Coronary artery (tissue), 2 donors: ENCODE measurements around the gene EPB41L2.

Source experiments
- DNase-seq: peaks from one replicate; pipeline ENCODE4 v3.0.0-alpha.2; 2017; ENCODE audit warnings: low spot score
- H3K27ac ChIP-seq, 2 donors: fragments of 200-600 bp; sonication (generic); one replicate each; pipeline ENCODE4 v1.5.1; 2016 to 2019
- H3K4me3 ChIP-seq: fragments of 200-600 bp; sonication (generic); 2 replicates; pipeline ENCODE4 v1.5.1; 2016; ENCODE audit warnings: mild to moderate bottlenecking, moderate library complexity
- TF ChIP-seq, protein P1 (sequence below): fragments of 200-600 bp; sonication (generic); IDR thresholded peaks from one replicate; pipeline ENCODE4 v1.5.1; 2019; ENCODE audit warnings: antibody characterized with exemption

Gene EPB41L2

GRCh38 chr6:131048459-131048858 lies 14.6 kb downstream of the EPB41L2 start:
- Histone ChIP-seq H3K4me3 (no peak overlapping the region), H3K27ac (no peak overlapping the region)
- TF ChIP-seq, protein P1, sequence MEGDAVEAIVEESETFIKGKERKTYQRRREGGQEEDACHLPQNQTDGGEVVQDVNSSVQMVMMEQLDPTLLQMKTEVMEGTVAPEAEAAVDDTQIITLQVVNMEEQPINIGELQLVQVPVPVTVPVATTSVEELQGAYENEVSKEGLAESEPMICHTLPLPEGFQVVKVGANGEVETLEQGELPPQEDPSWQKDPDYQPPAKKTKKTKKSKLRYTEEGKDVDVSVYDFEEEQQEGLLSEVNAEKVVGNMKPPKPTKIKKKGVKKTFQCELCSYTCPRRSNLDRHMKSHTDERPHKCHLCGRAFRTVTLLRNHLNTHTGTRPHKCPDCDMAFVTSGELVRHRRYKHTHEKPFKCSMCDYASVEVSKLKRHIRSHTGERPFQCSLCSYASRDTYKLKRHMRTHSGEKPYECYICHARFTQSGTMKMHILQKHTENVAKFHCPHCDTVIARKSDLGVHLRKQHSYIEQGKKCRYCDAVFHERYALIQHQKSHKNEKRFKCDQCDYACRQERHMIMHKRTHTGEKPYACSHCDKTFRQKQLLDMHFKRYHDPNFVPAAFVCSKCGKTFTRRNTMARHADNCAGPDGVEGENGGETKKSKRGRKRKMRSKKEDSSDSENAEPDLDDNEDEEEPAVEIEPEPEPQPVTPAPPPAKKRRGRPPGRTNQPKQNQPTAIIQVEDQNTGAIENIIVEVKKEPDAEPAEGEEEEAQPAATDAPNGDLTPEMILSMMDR: no peak
- DNase-seq: no peak

- Histone ChIP-seq H3K27ac (no peak overlapping the region), H3K4me3 (no peak overlapping the region)
- no peak for DNase-seq
- TF ChIP-seq, protein P1: no peak
Measured at GRCh38 chr6:131045139-131045538, 17.9 kb downstream of the EPB41L2 start.

GRCh38 chr6:131043902-131044447 lies 19.1 kb downstream of the EPB41L2 start:
- Histone ChIP-seq H3K27ac (no peak overlapping the region), H3K4me3 (no peak overlapping the region)
- TF ChIP-seq, protein P1: no peak
- no peak for DNase-seq

GRCh38 chr6:131042664-131043063 lies 20.4 kb downstream of the EPB41L2 start:
- TF ChIP-seq, protein P1: no peak

GRCh38 chr6:131041814-131042213 lies 21.2 kb downstream of the EPB41L2 start:
- TF ChIP-seq, protein P1: no peak
- DNase-seq: no peak
- H3K27ac ChIP-seq: no peak overlapping the region
- no peak overlapping the region for H3K4me3 ChIP-seq

More at GRCh38 chr6:131042664-131043063, 20.4 kb downstream of the EPB41L2 start:
- Histone ChIP-seq H3K4me3 (no peak overlapping the region), H3K27ac (no peak overlapping the region)
- DNase-seq: no peak

DNA sequence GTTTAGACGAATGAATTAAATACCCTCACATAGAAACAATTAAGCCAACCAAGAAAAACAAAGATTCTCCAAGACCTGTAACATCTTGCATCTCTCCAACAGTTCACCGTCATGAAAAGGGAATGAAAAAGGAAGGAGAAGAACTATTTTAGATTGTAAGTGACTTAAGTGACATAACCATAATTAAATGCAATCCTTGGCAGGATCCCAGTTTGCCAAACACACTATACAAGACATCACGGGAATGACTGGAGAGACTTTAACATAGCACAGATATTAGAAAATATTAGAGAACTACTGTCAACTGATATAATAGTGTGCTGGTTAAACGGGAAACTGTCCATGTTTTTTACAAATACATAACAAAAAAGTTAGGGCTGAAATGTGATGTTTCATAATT lies 22.2 kb downstream of the EPB41L2 start:
- TF ChIP-seq, protein P1: no peak
- no peak overlapping the region for H3K4me3 ChIP-seq
- DNase-seq: no peak
- H3K27ac ChIP-seq: no peak overlapping the region

DNA sequence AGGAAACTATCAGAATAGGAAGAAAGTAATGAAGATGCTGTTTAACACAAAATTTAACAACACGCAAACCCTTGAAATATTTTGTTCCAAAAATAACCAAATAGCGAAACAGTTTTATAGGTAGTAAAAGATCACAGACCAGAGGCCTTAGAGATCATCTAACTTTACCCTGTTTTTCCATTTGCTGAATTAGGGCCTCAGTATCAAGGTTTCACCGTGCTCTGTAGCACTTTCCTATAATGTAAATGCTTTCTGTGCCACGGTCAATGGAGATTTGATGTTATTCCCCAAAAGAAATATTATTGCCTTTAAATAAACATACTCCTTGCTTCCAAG lies 23.7 kb downstream of the EPB41L2 start:
- DNase-seq: no peak
- no peak overlapping the region for H3K4me3 ChIP-seq
- TF ChIP-seq, protein P1: no peak
- H3K27ac ChIP-seq: no peak overlapping the region
